HFFc6 (cell line): Measurements from ENCODE around the gene GDE1. TPM values are rescaled to one million over a fixed set of nuclear protein-coding genes. Genes with fewer than 3 reads are reported as not detected.

Source experiments
- DNase-seq: peaks from one replicate; pipeline ENCODE4 v3.0.0-alpha.2; 2018
- H3K27ac Mint-ChIP-seq: 2 replicates; pipeline ENCODE4 v1.8.0; 2020; ENCODE audit warnings: mild to moderate bottlenecking, mixed read lengths
- H3K27me3 Mint-ChIP-seq: 2 replicates; pipeline ENCODE4 v1.8.0; 2021; ENCODE audit warnings: mild to moderate bottlenecking, moderate library complexity, mixed read lengths; ENCODE audit not compliant: insufficient read depth
- H3K36me3 Mint-ChIP-seq: 2 replicates; pipeline ENCODE4 v1.8.0; 2021; ENCODE audit warnings: low read depth, mixed read lengths
- H3K4me1 Mint-ChIP-seq: 2 replicates; pipeline ENCODE4 v1.8.0; 2020; ENCODE audit warnings: low read depth, mixed read lengths
- H3K4me3 Mint-ChIP-seq: 2 replicates; pipeline ENCODE4 v1.8.0; 2020; ENCODE audit warnings: mild to moderate bottlenecking, moderate library complexity, mixed read lengths
- H3K9me3 Mint-ChIP-seq: 2 replicates; pipeline ENCODE4 v1.8.0; 2020; ENCODE audit warnings: mild to moderate bottlenecking, mixed read lengths
- CTCF ChIP-seq: fragments of 200-600 bp; sonication (generic); IDR thresholded peaks from 2 replicates; pipeline ENCODE4 v1.5.0; 2021; ENCODE audit warnings: antibody characterized with exemption, mild to moderate bottlenecking
- total RNA-seq, 6 experiments: library from RNA; stranded (reverse); fragmentation: NEBNext Ultra II Directional; extraction: Animal tissue kit (Norgen Biotek cat#: 25700); gene quantifications; 2 replicates in 1 of 6; 3 replicates in 5 of 6; pipeline ENCODE4 v1.2.3, GENCODE V29; 2021

GDE1 gene
- total RNA-seq, 6 experiments from 2014 or later, result 61.4 to 91.1 (median 77.1) TPM

DNA sequence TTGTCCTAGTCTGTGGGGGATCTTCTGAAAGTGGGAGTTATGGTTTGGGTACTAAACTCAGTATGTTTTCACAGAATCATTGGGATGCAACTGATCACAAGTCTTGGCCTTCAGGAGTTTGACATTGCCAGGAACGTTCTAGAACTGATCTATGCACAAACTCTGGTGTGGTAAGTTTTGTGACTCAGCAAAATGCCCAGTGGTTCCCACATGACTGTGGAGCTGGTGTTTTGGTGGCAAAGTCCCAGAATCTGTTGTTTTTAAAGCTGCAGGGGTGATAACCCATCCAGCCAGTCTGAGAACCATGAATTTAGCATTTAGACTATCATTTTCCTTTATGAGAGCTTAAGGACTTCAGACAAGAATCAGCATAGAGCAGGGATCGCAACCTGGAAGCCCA, 40.6 kb downstream of the GDE1 start:
- H3K4me3 Mint-ChIP-seq, result no peak overlapping the region
- no peak for TF ChIP-seq CTCF
- no peaks in the 10 kb centered on the region for H3K36me3 Mint-ChIP-seq
- DNase-seq, result no peak
- H3K27me3 Mint-ChIP-seq, result peaks cover 20% of the 10 kb centered on the region
- no peaks in the 10 kb centered on the region for H3K4me1 Mint-ChIP-seq
- no peak overlapping the region for H3K27ac Mint-ChIP-seq
- H3K9me3 Mint-ChIP-seq, result no peaks in the 10 kb centered on the region

DNA sequence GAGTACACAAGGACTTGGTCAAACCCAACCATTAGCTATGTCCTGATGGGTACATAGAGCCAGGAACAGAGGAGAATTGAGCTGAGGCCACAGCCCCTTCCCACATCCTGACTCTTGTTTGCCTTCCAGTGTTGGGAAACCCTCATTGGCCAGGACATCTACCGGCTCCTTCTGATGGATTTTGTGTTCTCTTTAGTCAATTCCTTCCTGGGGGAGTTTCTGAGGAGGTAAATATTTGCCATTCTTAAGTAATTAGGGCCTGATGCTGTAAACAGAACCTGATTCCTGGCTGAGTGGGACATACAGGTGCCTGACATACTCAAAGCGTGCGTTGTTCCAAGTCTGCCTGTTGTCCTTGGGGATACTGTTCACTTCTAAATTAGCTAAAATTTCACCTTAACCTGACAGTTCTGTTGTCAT, 42.6 kb downstream of the GDE1 start:
- Mint-ChIP-seq H3K4me3 (no peak overlapping the region), H3K9me3 (no peaks in the 10 kb centered on the region), H3K4me1 (no peaks in the 10 kb centered on the region), H3K36me3 (no peaks in the 10 kb centered on the region), H3K27ac (no peak overlapping the region), H3K27me3 (peaks cover 9% of the 10 kb centered on the region)
- TF ChIP-seq CTCF, result no peak
- no peak for DNase-seq

- H3K27ac Mint-ChIP-seq, result no peak overlapping the region
- no peak overlapping the region for H3K4me3 Mint-ChIP-seq
- H3K36me3 Mint-ChIP-seq, result no peaks in the 10 kb centered on the region
- no peak for DNase-seq
- H3K9me3 Mint-ChIP-seq, result no peaks in the 10 kb centered on the region
- no peaks in the 10 kb centered on the region for H3K4me1 Mint-ChIP-seq
- peaks cover 10% of the 10 kb centered on the region for H3K27me3 Mint-ChIP-seq
- TF ChIP-seq CTCF, result no peak
Observed at GRCh38 chr16:19478505-19478904, 43.4 kb downstream of the GDE1 start.

DNA sequence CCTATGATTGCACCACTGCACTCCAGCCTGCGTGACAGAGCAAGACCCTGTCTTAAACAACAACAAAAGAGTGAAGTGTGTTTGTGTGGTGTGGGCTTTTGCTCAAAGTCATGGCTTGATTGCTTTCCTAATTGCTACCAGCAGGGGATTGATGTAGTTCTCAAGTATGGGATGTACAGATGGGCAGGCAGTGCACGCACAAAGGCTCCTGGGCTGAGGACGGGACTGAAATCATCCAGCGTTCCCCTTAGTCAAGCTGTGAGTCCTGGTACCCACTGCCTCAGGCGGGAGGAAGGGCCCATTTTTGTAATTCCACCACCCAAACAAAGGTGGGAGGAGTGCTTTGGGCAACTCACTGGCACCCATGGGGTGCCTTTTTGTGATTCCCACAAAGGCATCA, 47.3 kb downstream of the GDE1 start:
- H3K4me1 Mint-ChIP-seq, result no peaks in the 10 kb centered on the region
- no peak for DNase-seq
- TF ChIP-seq CTCF, result no peak
- no peak overlapping the region for H3K27ac Mint-ChIP-seq
- H3K27me3 Mint-ChIP-seq, result peaks cover 17% of the 10 kb centered on the region
- no peaks in the 10 kb centered on the region for H3K36me3 Mint-ChIP-seq
- no peaks in the 10 kb centered on the region for H3K9me3 Mint-ChIP-seq
- no peak overlapping the region for H3K4me3 Mint-ChIP-seq

DNA sequence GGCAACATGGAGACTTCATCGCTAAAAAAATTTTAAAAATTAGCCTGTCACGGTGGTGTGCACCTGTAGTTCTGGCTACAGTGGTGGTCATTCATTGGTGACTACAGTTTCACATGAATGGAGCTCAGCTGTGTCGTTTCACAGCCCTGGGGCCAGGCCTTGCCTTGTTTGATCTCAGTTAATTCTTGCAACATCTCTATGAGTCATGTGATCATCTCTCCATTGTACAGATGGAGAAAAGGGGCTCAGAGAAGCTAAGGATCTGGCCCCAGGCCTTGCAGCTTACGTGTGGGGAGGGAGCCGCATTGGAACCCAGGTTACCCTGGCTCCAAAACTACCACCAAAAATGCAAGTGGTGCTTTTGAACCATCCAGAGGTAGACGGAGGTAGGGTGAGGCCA, 49.4 kb downstream of the GDE1 start:
- Mint-ChIP-seq H3K9me3 (no peaks in the 10 kb centered on the region; the same call in 1 of the 2 replicates), H3K27ac (no peak overlapping the region), H3K4me3 (no peak overlapping the region), H3K36me3 (no peaks in the 10 kb centered on the region), H3K27me3 (peaks cover 12% of the 10 kb centered on the region), H3K4me1 (no peaks in the 10 kb centered on the region)
- no peak for TF ChIP-seq CTCF
- DNase-seq, result no peak

DNA sequence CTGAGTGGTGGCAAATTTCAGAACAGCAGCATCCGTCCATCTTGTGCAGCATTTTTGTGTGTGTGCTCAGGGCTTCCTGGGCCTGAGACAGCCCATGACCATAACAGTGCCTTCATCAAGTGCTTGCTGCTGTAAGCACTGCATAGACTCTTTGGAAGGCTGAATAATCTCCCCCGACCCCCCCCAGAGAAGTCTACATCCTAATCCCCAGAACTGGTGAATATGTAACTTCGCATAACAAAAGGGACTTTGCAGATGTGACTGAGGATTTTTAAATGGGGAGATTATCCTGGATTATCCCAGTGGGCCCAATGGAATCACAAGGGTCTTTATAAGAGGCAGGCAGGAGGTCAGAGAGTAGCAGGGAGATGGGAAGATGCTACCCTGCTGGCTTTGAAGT, 53.6 kb downstream of the GDE1 start:
- no peaks in the 10 kb centered on the region; the same call in 1 of the 2 replicates for H3K9me3 Mint-ChIP-seq
- H3K27ac Mint-ChIP-seq, result no peak overlapping the region
- no peak for TF ChIP-seq CTCF
- H3K36me3 Mint-ChIP-seq, result no peaks in the 10 kb centered on the region
- H3K4me1 Mint-ChIP-seq, result no peaks in the 10 kb centered on the region
- no peak for DNase-seq
- peaks cover 8% of the 10 kb centered on the region for H3K27me3 Mint-ChIP-seq
- H3K4me3 Mint-ChIP-seq, result no peak overlapping the region
